ENCODE measurements around the gene PRDM8.

Gene PRDM8

GRCh38 chr4:80202190-80202711 is 4.9 kb downstream of the PRDM8 start:
- DNase-seq: peak; percentile 84

- no peak for DNase-seq
These were observed 5.6 kb downstream of the PRDM8 start for GRCh38 chr4:80202741-80203553.

GRCh38 chr4:80204433-80205011 is 7.2 kb downstream of the PRDM8 start:
- DNase-seq: no peak

- DNase-seq: no peak
These were observed 8.8 kb downstream of the PRDM8 start for GRCh38 chr4:80206111-80206510.

- peak; percentile 54 for DNase-seq
These were observed 9.3 kb downstream of the PRDM8 start for GRCh38 chr4:80206521-80207171.

- DNase-seq: no peak
These were observed 9.9 kb downstream of the PRDM8 start for GRCh38 chr4:80207172-80207583.

GRCh38 chr4:80207664-80208063 is 10.4 kb downstream of the PRDM8 start:
- DNase-seq: no peak

- no peak for DNase-seq
These were observed 11.5 kb downstream of the PRDM8 start for GRCh38 chr4:80208610-80209339.

GRCh38 chr4:80209340-80209701 is 12.0 kb downstream of the PRDM8 start:
- no peak for DNase-seq

- DNase-seq: no peak
These were observed 13.2 kb downstream of the PRDM8 start for GRCh38 chr4:80210549-80210948.

GRCh38 chr4:80213117-80213815 is 16.0 kb downstream of the PRDM8 start:
- DNase-seq: no peak

- DNase-seq: peak; percentile 57
These were observed 18.2 kb downstream of the PRDM8 start for GRCh38 chr4:80215449-80216052.

- DNase-seq: peak; percentile 33
These were observed 18.9 kb downstream of the PRDM8 start for GRCh38 chr4:80216100-80216761.

GRCh38 chr4:80219301-80220025 is 22.2 kb downstream of the PRDM8 start:
- no peak for DNase-seq

GRCh38 chr4:80220711-80221110 is 23.4 kb downstream of the PRDM8 start:
- no peak for DNase-seq

- peak; percentile 21 for DNase-seq
These were observed 23.9 kb downstream of the PRDM8 start for GRCh38 chr4:80221161-80221560.

GRCh38 chr4:80225595-80225994 is 28.3 kb downstream of the PRDM8 start:
- DNase-seq: no peak

- no peak for DNase-seq
These were observed 28.8 kb downstream of the PRDM8 start for GRCh38 chr4:80226094-80226493.

- no peak for DNase-seq
These were observed 31.2 kb downstream of the PRDM8 start for GRCh38 chr4:80228460-80228859.

GRCh38 chr4:80229128-80229527 is 31.8 kb downstream of the PRDM8 start:
- no peak for DNase-seq

GRCh38 chr4:80229590-80229989 is 32.3 kb downstream of the PRDM8 start:
- no peak for DNase-seq

Measured in suppressor macrophage treated with lipopolysaccharide for 4 hours (primary cell).